ENCODE measurements around the gene PMM2. TPM values are rescaled to one million over a fixed set of nuclear protein-coding genes. Genes with fewer than 3 reads are reported as not detected.
"Not testable (repeated sequence)": the region's sequence is repeated elsewhere in the genome, so short reads cannot be mapped to it uniquely, and the experiment has no call there.

PMM2 gene
- polyA plus RNA-seq, 3 donors, result 19.7 to 23.6 (median 22.3) TPM

- no peak for DNase-seq (ENCODE audit: low read depth in 3 of 3, low spot score in 2 of 3)
Observed at GRCh38 chr16:8781797-8782196, 15.8 kb upstream of the PMM2 start.

DNA sequence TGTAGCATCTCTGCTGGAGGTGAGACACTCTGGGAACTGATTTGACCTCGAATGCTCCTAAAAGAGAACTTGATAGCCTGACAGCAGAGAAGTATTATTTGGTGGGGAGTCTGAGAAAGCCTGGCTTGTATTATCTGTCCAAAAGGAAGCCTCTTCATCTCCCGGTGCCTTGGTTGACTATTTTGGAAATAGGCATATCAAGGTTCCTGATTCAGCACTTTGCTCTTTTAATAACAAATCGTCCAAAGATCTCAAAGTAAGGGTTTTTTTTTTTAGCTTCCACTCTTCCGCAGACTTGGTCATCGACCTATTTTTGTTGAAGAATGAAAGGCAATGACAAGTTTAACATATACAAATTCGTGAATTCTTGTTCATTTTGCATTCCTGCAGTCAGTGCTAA, 15.0 kb upstream of the PMM2 start:
- DNase-seq (ENCODE audit: low read depth in 3 of 3, low spot score in 2 of 3), result no peak

DNA sequence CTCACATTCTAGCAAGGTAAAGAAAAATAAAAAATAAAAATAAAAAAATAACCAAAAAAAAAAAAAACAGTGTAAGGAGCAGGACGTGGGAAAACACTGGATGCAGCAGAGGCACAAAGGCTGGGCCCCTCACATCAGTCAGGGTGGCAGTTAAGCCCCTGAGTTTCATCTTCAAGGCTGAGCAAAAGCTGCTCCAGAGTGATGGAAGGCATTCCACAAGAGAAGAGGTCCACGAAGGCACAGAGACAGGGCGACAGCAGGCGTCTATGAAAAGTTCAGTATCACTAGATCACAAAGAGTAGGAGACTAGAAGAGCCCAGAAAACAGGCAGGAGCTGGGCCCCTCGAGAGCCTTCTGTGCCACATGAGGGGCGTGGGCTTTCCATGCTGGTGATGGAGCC, 12.2 kb upstream of the PMM2 start:
- no peak for DNase-seq (ENCODE audit: low read depth in 3 of 3, low spot score in 2 of 3)

DNA sequence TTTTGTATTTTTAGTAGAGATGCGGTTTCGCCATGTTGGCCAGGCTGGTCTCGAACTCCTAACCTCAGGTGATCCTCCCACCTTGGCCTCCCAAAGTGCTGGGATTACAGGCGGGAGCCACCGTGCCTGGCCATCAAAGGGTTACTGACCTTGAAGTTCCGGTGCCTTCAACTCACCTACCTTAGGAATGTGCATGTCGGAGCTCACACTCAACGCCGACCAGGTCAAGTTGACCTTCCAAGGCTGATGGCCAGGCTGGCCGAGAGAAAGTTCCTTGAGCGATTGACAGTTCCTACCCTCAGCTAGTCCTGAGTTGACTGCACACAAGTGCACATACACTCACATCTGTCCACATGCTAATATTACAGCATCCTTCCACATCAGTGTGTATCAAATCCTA, 11.3 kb upstream of the PMM2 start:
- not testable (repeated sequence) for DNase-seq (ENCODE audit: low read depth in 3 of 3, low spot score in 2 of 3)

GRCh38 chr16:8788578-8789172, 9.0 kb upstream of the PMM2 start:
- no peak for DNase-seq (ENCODE audit: low read depth in 3 of 3, low spot score in 2 of 3)

- DNase-seq (ENCODE audit: low read depth in 3 of 3, low spot score in 2 of 3), result no peak
Observed at GRCh38 chr16:8795091-8795490, 2.5 kb upstream of the PMM2 start.

- no peak for DNase-seq (ENCODE audit: low read depth in 3 of 3, low spot score in 2 of 3)
Observed at GRCh38 chr16:8795818-8796217, 1.8 kb upstream of the PMM2 start.

DNA sequence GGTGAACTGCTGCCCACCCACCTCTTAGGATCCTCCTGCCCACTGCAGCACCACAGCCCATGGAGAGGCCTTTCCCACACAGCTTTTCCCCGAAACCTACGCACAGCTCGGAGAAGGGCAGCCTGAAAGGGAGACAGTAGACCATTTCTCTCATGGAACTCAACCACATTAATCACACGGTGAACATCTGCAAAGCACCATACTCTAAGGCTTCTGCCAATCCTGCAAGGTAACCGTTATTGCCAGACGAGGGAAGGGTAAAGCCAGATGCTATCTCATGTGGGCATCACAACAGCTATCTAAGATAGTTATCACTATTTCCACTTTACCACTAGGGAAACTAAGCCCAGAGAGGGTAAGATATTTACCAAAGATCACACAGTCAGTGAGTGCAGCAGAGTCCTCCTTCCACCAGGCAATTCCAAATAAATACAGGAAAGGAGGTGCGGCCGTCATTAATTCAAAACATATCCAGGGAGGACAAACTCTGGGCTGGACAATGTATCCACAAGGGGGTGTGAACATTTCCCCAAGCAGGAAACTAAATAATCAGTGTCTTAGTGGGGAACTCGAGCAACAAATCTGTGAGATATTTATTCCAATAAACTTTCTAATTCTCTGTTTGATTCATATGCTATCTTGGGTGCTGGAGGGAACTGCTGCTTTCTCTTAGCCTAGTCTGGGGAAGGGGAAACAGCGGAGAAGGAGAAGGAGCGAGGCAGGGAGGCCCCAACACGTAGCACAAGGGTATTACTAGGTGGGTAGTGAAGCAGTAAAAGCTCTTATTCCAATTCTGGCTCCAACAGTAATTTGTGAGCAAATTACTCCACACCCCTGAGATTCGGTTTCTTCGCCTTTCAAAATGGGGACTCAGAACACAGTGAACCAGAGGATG, 923 bp upstream of the PMM2 start:
- DNase-seq (ENCODE audit: low read depth in 3 of 3, low spot score in 2 of 3), result no peak

GRCh38 chr16:8798174-8798527, 512 bp downstream of the PMM2 start:
- DNase-seq (ENCODE audit: low read depth in 3 of 3, low spot score in 2 of 3), result no peak

- no peak for DNase-seq (ENCODE audit: low read depth in 3 of 3, low spot score in 2 of 3)
Observed at GRCh38 chr16:8798535-8799157, 1.0 kb downstream of the PMM2 start.

DNA sequence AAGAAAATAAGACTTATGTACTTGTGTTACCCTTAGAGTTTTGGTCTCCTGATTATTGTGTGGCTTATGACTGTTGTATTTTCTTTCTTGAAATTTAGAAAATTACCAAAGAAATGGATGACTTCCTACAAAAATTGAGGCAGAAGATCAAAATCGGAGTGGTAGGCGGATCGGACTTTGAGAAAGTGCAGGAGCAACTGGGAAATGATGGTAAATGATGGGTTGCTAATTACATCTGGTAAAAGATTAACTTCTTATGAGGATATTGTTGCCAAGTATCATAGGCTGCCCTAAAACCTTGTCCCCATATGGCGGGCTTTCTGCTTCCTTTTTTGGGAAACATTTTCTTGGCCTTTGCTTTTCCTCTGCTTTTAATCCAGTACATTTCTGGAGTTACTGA, 4.1 kb downstream of the PMM2 start:
- no peak for DNase-seq (ENCODE audit: low read depth in 3 of 3, low spot score in 2 of 3)

GRCh38 chr16:8803733-8804132, 6.1 kb downstream of the PMM2 start:
- DNase-seq (ENCODE audit: low read depth in 3 of 3, low spot score in 2 of 3), result not testable (repeated sequence)

DNA sequence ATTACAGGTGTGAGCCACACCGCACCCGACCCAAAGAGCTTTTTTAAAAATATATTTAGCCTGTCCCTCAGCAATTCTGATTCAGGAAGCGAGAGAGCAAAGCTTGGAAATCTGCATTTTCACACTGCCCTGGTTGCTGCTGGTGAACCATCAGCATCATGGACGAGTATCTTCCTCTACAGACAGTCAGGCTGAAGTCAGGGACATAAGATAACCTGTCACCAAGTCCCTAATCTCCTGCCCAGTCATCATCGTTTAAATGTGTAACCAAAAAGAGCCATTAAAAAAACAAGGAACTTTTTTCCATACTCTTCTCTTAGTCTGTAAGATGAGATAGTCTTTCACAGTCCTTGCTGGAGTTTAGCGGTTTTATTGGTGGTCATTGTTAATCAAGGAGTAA, 6.7 kb downstream of the PMM2 start:
- DNase-seq (ENCODE audit: low read depth in 3 of 3, low spot score in 2 of 3), result no peak

DNA sequence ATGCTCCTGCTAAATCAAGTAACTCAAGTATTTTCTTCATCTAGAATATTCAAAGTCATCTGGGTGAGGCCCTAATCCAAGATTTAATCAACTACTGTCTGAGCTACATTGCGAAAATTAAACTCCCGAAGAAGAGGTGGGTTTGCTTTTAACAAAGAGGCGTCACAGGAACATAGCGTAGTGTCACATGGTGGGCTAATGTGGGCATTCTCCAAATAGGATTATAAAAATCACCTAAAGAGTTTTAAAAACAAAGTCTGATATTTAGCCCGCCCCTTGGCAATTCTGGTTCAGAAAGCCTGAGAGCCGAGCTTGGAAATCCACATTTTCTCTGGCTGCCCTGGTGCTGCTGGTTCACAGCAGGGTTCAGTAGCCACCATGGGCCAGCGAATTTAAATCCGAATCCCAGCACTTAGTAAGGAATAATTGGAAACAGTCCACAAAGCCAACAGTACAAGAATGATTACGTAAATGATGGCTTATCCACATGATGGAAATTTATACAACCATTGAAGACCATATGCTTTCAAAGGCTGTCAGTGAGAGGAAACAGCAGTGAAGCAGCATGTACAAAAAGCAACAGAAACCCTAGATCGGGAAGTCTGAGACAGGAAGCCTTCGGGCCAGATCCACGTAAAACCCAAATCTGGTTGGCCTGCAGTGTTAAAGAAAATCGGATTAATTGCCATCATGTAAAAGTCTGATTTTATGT, 8.8 kb downstream of the PMM2 start:
- DNase-seq (ENCODE audit: low read depth in 3 of 3, low spot score in 2 of 3), result no peak

DNA sequence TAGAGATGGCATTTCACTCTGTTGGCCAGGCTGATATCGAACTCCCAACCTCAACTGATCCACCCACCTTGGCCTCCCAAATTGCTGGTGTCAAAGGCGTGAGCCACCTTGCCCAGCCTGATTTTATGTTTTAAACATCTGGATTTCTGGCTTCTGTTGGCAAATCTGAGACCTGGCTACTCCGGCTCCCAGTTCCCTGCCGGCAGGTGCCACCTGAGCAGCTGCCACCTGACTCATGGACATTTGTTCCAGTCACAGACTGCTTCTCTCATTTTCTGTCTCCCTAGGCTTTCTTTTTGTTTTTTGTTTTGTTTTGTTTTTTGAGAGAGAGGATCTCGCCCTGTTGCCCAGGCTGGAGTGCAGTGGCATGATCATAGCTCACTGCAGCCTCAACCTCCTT, 9.6 kb downstream of the PMM2 start:
- DNase-seq (ENCODE audit: low read depth in 3 of 3, low spot score in 2 of 3), result no peak

- DNase-seq (ENCODE audit: low read depth in 3 of 3, low spot score in 2 of 3), result no peak
Observed at GRCh38 chr16:8808009-8808408, 10.4 kb downstream of the PMM2 start.

DNA sequence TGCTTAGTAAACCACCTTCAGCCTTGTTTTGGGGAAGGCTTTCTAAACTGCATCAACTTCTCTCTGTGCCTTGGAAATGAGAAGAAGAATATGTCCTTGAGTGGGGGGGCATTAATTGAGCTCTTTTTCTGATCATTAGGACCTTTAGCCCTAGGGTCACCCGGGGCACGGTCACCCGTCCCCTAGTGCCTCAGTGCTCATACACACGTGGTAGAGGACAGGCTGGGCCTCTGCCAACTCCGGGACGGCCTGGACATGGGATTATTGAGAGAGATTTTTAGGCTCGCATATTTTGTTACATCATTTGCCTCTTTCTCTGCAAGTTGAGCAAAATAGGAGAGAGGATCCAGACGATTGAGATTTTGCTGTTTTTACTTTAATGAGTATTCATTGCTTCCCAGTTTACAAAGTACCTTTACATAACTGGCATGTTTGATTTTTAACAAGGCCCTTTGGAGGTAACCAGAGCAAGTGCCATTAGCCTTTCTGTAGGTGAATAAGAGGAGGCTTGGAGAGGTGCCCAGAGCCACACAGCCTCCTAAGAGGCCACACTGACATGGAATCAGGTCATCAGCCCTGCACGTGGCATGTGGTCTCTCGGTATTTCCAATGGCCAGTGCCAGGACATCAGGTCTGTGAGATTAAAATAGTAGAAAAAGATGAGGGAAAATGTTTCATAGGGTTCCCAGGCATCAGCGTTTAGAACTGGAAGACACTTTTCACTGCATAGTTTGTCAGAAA, 11.1 kb downstream of the PMM2 start:
- DNase-seq (ENCODE audit: low read depth in 3 of 3, low spot score in 2 of 3), result no peak

GRCh38 chr16:8812162-8812843, 14.7 kb downstream of the PMM2 start:
- no peak for DNase-seq (ENCODE audit: low read depth in 3 of 3, low spot score in 2 of 3)

- DNase-seq (ENCODE audit: low read depth in 3 of 3, low spot score in 2 of 3), result no peak
Observed at GRCh38 chr16:8814095-8814806, 16.6 kb downstream of the PMM2 start.

Data from right renal cortex interstitium (tissue), 3 donors.